ENCODE measurements around the gene PDZD7.

The PDZD7 gene

GRCh38 chr10:101056365-101057151, 25.6 kb upstream of the PDZD7 start:
- H3K4me1 ChIP-seq (ENCODE audit: control insufficient read depth, insufficient read depth, low read length), result no peaks in the 10 kb centered on the region
- no peak overlapping the region for H3K9ac ChIP-seq (ENCODE audit: low read length)
- no peaks in the 10 kb centered on the region for H3K36me3 ChIP-seq (ENCODE audit: control insufficient read depth, insufficient read depth, low read length)
- H3K27ac ChIP-seq (ENCODE audit: low read depth, low read length), result no peak overlapping the region
- H3K27me3 ChIP-seq (ENCODE audit: control insufficient read depth, insufficient read depth, low read length), result no peaks in the 10 kb centered on the region
- no peak overlapping the region for H3K4me3 ChIP-seq (ENCODE audit: low read length)

GRCh38 chr10:101055411-101055810, 24.5 kb upstream of the PDZD7 start:
- Histone ChIP-seq H3K27ac (ENCODE audit: low read depth, low read length) (no peak overlapping the region), H3K4me1 (ENCODE audit: control insufficient read depth, insufficient read depth, low read length) (no peaks in the 10 kb centered on the region), H3K27me3 (ENCODE audit: control insufficient read depth, insufficient read depth, low read length) (peaks cover 5% of the 10 kb centered on the region)

GRCh38 chr10:101054876-101055275, 23.9 kb upstream of the PDZD7 start:
- H3K4me1 ChIP-seq (ENCODE audit: control insufficient read depth, insufficient read depth, low read length), result no peaks in the 10 kb centered on the region
- no peak overlapping the region for H3K9ac ChIP-seq (ENCODE audit: low read length)
- H3K4me3 ChIP-seq (ENCODE audit: low read length), result no peak overlapping the region
- H3K27me3 ChIP-seq (ENCODE audit: control insufficient read depth, insufficient read depth, low read length), result peaks cover 10% of the 10 kb centered on the region
- no peaks in the 10 kb centered on the region for H3K36me3 ChIP-seq (ENCODE audit: control insufficient read depth, insufficient read depth, low read length)
- no peak overlapping the region for H3K27ac ChIP-seq (ENCODE audit: low read depth, low read length)

More at GRCh38 chr10:101055411-101055810, 24.5 kb upstream of the PDZD7 start:
- H3K4me3 ChIP-seq (ENCODE audit: low read length), result no peak overlapping the region
- no peaks in the 10 kb centered on the region for H3K36me3 ChIP-seq (ENCODE audit: control insufficient read depth, insufficient read depth, low read length)
- H3K9ac ChIP-seq (ENCODE audit: low read length), result no peak overlapping the region

- Histone ChIP-seq H3K4me3 (ENCODE audit: low read length) (no peak overlapping the region), H3K9ac (ENCODE audit: low read length) (no peak overlapping the region), H3K4me1 (ENCODE audit: control insufficient read depth, insufficient read depth, low read length) (no peaks in the 10 kb centered on the region), H3K27ac (ENCODE audit: low read depth, low read length) (no peak overlapping the region), H3K36me3 (ENCODE audit: control insufficient read depth, insufficient read depth, low read length) (no peaks in the 10 kb centered on the region), H3K27me3 (ENCODE audit: control insufficient read depth, insufficient read depth, low read length) (peaks cover 12% of the 10 kb centered on the region)
These were observed 23.4 kb upstream of the PDZD7 start for GRCh38 chr10:101054351-101054750.

- Histone ChIP-seq H3K4me3 (ENCODE audit: low read length) (no peak overlapping the region), H3K27ac (ENCODE audit: low read depth, low read length) (no peak overlapping the region), H3K9ac (ENCODE audit: low read length) (no peak overlapping the region), H3K27me3 (ENCODE audit: control insufficient read depth, insufficient read depth, low read length) (peaks cover 20% of the 10 kb centered on the region), H3K4me1 (ENCODE audit: control insufficient read depth, insufficient read depth, low read length) (no peaks in the 10 kb centered on the region), H3K36me3 (ENCODE audit: control insufficient read depth, insufficient read depth, low read length) (no peaks in the 10 kb centered on the region)
These were observed 22.6 kb upstream of the PDZD7 start for GRCh38 chr10:101053516-101053915.

GRCh38 chr10:101052285-101052684, 21.4 kb upstream of the PDZD7 start:
- Histone ChIP-seq H3K36me3 (ENCODE audit: control insufficient read depth, insufficient read depth, low read length) (no peaks in the 10 kb centered on the region), H3K27me3 (ENCODE audit: control insufficient read depth, insufficient read depth, low read length) (peaks cover 28% of the 10 kb centered on the region), H3K4me3 (ENCODE audit: low read length) (no peak overlapping the region), H3K27ac (ENCODE audit: low read depth, low read length) (no peak overlapping the region), H3K9ac (ENCODE audit: low read length) (no peak overlapping the region), H3K4me1 (ENCODE audit: control insufficient read depth, insufficient read depth, low read length) (no peaks in the 10 kb centered on the region)

GRCh38 chr10:101050208-101051069, 19.5 kb upstream of the PDZD7 start:
- no peaks in the 10 kb centered on the region for H3K36me3 ChIP-seq (ENCODE audit: control insufficient read depth, insufficient read depth, low read length)
- no peaks in the 10 kb centered on the region for H3K4me1 ChIP-seq (ENCODE audit: control insufficient read depth, insufficient read depth, low read length)
- H3K27me3 ChIP-seq (ENCODE audit: control insufficient read depth, insufficient read depth, low read length), result peaks cover 32% of the 10 kb centered on the region
- H3K4me3 ChIP-seq (ENCODE audit: low read length), result no peak overlapping the region
- no peak overlapping the region for H3K27ac ChIP-seq (ENCODE audit: low read depth, low read length)
- H3K9ac ChIP-seq (ENCODE audit: low read length), result no peak overlapping the region

- Histone ChIP-seq H3K36me3 (ENCODE audit: control insufficient read depth, insufficient read depth, low read length) (no peaks in the 10 kb centered on the region), H3K27ac (ENCODE audit: low read depth, low read length) (no peak overlapping the region), H3K4me1 (ENCODE audit: control insufficient read depth, insufficient read depth, low read length) (peaks cover 2% of the 10 kb centered on the region), H3K27me3 (ENCODE audit: control insufficient read depth, insufficient read depth, low read length) (peaks cover 32% of the 10 kb centered on the region), H3K4me3 (ENCODE audit: low read length) (no peak overlapping the region), H3K9ac (ENCODE audit: low read length) (no peak overlapping the region)
These were observed 17.3 kb upstream of the PDZD7 start for GRCh38 chr10:101047961-101048892.

GRCh38 chr10:101047268-101047667, 16.3 kb upstream of the PDZD7 start:
- no peak overlapping the region for H3K27ac ChIP-seq (ENCODE audit: low read depth, low read length)
- H3K4me1 ChIP-seq (ENCODE audit: control insufficient read depth, insufficient read depth, low read length), result peaks cover 6% of the 10 kb centered on the region
- H3K36me3 ChIP-seq (ENCODE audit: control insufficient read depth, insufficient read depth, low read length), result no peaks in the 10 kb centered on the region
- H3K9ac ChIP-seq (ENCODE audit: low read length), result no peak overlapping the region
- H3K27me3 ChIP-seq (ENCODE audit: control insufficient read depth, insufficient read depth, low read length), result peaks cover 32% of the 10 kb centered on the region
- H3K4me3 ChIP-seq (ENCODE audit: low read length), result no peak overlapping the region

GRCh38 chr10:101046332-101047238, 15.7 kb upstream of the PDZD7 start:
- H3K9ac ChIP-seq (ENCODE audit: low read length), result no peak overlapping the region
- peaks cover 10% of the 10 kb centered on the region for H3K4me1 ChIP-seq (ENCODE audit: control insufficient read depth, insufficient read depth, low read length)
- peaks cover 32% of the 10 kb centered on the region for H3K27me3 ChIP-seq (ENCODE audit: control insufficient read depth, insufficient read depth, low read length)

GRCh38 chr10:101044117-101044516, 13.2 kb upstream of the PDZD7 start:
- peaks cover 10% of the 10 kb centered on the region for H3K4me1 ChIP-seq (ENCODE audit: control insufficient read depth, insufficient read depth, low read length)
- peaks cover 18% of the 10 kb centered on the region for H3K27me3 ChIP-seq (ENCODE audit: control insufficient read depth, insufficient read depth, low read length)
- H3K36me3 ChIP-seq (ENCODE audit: control insufficient read depth, insufficient read depth, low read length), result no peaks in the 10 kb centered on the region
- H3K4me3 ChIP-seq (ENCODE audit: low read length), result no peak overlapping the region
- H3K9ac ChIP-seq (ENCODE audit: low read length), result no peak overlapping the region
- H3K27ac ChIP-seq (ENCODE audit: low read depth, low read length), result no peak overlapping the region

More at GRCh38 chr10:101046332-101047238, 15.7 kb upstream of the PDZD7 start:
- Histone ChIP-seq H3K36me3 (ENCODE audit: control insufficient read depth, insufficient read depth, low read length) (no peaks in the 10 kb centered on the region), H3K27ac (ENCODE audit: low read depth, low read length) (no peak overlapping the region), H3K4me3 (ENCODE audit: low read length) (no peak overlapping the region)

All from rectal smooth muscle tissue (tissue), 1 donor.